ENCODE data around the gene ITIH3.

The ITIH3 gene

DNA sequence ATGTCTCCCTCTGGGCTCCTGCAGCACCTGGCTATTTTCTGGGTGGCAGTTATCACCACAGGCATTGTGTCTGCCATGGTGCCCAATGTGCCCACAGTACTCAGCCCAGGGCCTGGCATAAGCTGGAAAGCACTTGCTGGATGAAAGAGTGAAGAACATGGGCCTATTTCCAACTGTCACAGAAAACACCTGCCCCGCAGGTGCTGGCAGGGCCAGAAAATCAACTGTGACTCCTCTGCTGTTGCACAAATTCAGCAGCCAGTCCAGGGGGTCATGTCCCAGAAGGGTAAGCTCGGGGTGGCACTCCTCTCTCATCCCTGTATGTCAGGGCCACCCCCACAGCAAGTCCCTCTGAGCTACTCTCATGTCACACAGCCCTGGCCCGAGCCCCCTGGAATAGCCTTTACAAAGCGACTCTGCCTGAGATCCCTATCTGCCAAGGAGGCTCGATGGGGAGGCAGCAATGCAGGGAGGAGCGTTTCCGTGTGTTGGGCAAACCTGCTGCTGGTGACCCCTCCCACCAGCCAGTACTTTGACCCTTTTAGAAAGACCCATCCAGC, 16.9 kb downstream of the ITIH3 start:
- Histone ChIP-seq H3K27me3 (ENCODE audit: insufficient read depth, poor library complexity, severe bottlenecking) (no peaks in the 10 kb centered on the region), H3K36me3 (ENCODE audit: low read depth) (no peaks in the 10 kb centered on the region), H3K4me3 (ENCODE audit: severe bottlenecking) (no peak overlapping the region), H3K4me1 (ENCODE audit: insufficient read depth, poor library complexity, severe bottlenecking) (no peaks in the 10 kb centered on the region), H3K9me3 (ENCODE audit: severe bottlenecking) (no peaks in the 10 kb centered on the region), H3K27ac (ENCODE audit: poor library complexity, severe bottlenecking) (no peak overlapping the region)
- DNase-seq (ENCODE audit: low spot score) (no peak), ATAC-seq (ENCODE audit: low read depth) (no peak)
- no peak for TF ChIP-seq CTCF (IDR thresholded peaks at IDR 0.05; ENCODE audit: poor library complexity, severe bottlenecking)

DNA sequence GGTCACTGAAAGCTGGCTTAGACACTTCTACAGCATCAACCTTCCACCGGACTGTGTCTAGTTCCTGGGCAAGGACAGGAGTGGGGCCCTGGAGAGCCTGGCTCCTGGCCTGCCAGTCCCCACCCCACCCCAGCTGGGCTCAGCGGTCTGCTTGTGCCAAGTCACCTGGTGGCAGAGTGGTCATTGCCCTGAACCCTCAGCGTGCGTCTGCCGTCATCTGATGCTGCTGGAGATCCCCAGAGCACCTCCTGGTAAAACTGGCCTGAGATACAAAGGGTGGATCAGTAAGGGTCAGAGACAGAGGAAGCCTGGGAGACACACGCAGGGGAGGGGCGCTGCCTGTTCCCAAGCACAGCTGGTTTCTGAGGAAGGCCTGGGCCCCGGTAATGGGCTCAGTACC, 19.2 kb downstream of the ITIH3 start:
- no peak for TF ChIP-seq CTCF (IDR thresholded peaks at IDR 0.05; ENCODE audit: poor library complexity, severe bottlenecking)
- no peaks in the 10 kb centered on the region for H3K4me1 ChIP-seq (ENCODE audit: insufficient read depth, poor library complexity, severe bottlenecking)
- H3K4me3 ChIP-seq (ENCODE audit: severe bottlenecking) = no peak overlapping the region
- H3K27me3 ChIP-seq (ENCODE audit: insufficient read depth, poor library complexity, severe bottlenecking) = no peaks in the 10 kb centered on the region
- no peaks in the 10 kb centered on the region for H3K9me3 ChIP-seq (ENCODE audit: severe bottlenecking)
- H3K27ac ChIP-seq (ENCODE audit: poor library complexity, severe bottlenecking) = no peak overlapping the region
- ATAC-seq (ENCODE audit: low read depth) (no peak), DNase-seq (ENCODE audit: low spot score) (no peak)
- no peaks in the 10 kb centered on the region for H3K36me3 ChIP-seq (ENCODE audit: low read depth)

GRCh38 chr3:52816199-52816598, 21.6 kb downstream of the ITIH3 start:
- Histone ChIP-seq H3K4me3 (ENCODE audit: severe bottlenecking) (no peak overlapping the region), H3K27ac (ENCODE audit: poor library complexity, severe bottlenecking) (no peak overlapping the region), H3K27me3 (ENCODE audit: insufficient read depth, poor library complexity, severe bottlenecking) (no peaks in the 10 kb centered on the region), H3K9me3 (ENCODE audit: severe bottlenecking) (no peaks in the 10 kb centered on the region), H3K36me3 (ENCODE audit: low read depth) (no peaks in the 10 kb centered on the region), H3K4me1 (ENCODE audit: insufficient read depth, poor library complexity, severe bottlenecking) (no peaks in the 10 kb centered on the region)
- DNase-seq (ENCODE audit: low spot score) = no peak
- TF ChIP-seq CTCF (IDR thresholded peaks at IDR 0.05; ENCODE audit: poor library complexity, severe bottlenecking) = no peak
- no peak for ATAC-seq (ENCODE audit: low read depth)

DNA sequence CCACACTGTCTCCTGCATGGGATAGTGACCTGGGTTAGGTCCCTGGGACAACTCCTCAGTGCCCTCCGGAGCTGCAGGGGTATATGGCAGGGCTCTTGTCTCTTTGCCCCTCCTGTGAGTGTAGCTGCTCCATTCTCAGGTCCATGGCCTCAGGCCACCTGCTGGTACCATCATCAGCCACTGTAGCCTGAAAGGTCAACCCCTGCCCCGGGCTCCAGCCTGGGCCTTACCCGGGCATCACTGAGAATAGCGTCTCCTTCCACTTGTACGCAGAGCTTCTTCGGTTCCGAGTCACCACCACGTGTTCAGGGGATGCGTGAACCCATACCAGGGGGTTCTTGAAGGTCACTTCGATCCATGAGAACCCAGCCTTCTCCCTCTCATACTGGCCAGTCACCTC, 22.1 kb downstream of the ITIH3 start:
- Histone ChIP-seq H3K27ac (ENCODE audit: poor library complexity, severe bottlenecking) (no peak overlapping the region), H3K9me3 (ENCODE audit: severe bottlenecking) (no peaks in the 10 kb centered on the region), H3K27me3 (ENCODE audit: insufficient read depth, poor library complexity, severe bottlenecking) (no peaks in the 10 kb centered on the region), H3K4me3 (ENCODE audit: severe bottlenecking) (no peak overlapping the region), H3K4me1 (ENCODE audit: insufficient read depth, poor library complexity, severe bottlenecking) (no peaks in the 10 kb centered on the region), H3K36me3 (ENCODE audit: low read depth) (no peaks in the 10 kb centered on the region)
- TF ChIP-seq CTCF (IDR thresholded peaks at IDR 0.05; ENCODE audit: poor library complexity, severe bottlenecking) = no peak
- ATAC-seq (ENCODE audit: low read depth) = no peak
- no peak for DNase-seq (ENCODE audit: low spot score)

GRCh38 chr3:52817221-52817620, 22.6 kb downstream of the ITIH3 start:
- Histone ChIP-seq H3K4me1 (ENCODE audit: insufficient read depth, poor library complexity, severe bottlenecking) (no peaks in the 10 kb centered on the region), H3K27me3 (ENCODE audit: insufficient read depth, poor library complexity, severe bottlenecking) (no peaks in the 10 kb centered on the region), H3K9me3 (ENCODE audit: severe bottlenecking) (no peaks in the 10 kb centered on the region), H3K36me3 (ENCODE audit: low read depth) (no peaks in the 10 kb centered on the region), H3K27ac (ENCODE audit: poor library complexity, severe bottlenecking) (no peak overlapping the region), H3K4me3 (ENCODE audit: severe bottlenecking) (no peak overlapping the region)
- no peak for TF ChIP-seq CTCF (IDR thresholded peaks at IDR 0.05; ENCODE audit: poor library complexity, severe bottlenecking)
- ATAC-seq (ENCODE audit: low read depth) = no peak
- DNase-seq (ENCODE audit: low spot score) = no peak
